ENCODE measurements around the gene FAM107B.
A peak's percentile ranks its signal among the peaks of the same experiment; 100 is the strongest.
"Not testable (repeated sequence)": the region's sequence is repeated elsewhere in the genome, so short reads cannot be mapped to it uniquely, and the experiment has no call there.

FAM107B gene

DNA sequence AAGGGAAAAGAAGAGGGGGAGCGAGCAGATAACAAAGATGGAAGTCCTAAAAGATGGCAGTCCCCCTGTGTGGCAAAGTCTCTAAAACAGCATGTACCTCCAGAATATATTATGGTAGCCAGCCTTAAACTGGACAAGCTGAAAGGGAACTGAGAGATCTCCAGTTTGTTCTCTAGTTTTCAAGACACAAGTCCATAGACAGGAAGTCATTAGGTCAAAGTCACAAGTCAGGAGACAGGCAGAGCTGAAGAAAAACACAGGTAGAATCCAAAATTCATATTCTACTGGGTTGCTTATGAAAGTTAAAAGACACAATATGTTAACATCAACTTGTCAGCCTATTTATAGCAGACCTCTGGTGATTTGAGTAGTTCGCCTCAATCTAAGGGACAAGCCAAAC is 38.7 kb downstream of the FAM107B start:
- no peak for DNase-seq (ENCODE audit: low spot score)

DNA sequence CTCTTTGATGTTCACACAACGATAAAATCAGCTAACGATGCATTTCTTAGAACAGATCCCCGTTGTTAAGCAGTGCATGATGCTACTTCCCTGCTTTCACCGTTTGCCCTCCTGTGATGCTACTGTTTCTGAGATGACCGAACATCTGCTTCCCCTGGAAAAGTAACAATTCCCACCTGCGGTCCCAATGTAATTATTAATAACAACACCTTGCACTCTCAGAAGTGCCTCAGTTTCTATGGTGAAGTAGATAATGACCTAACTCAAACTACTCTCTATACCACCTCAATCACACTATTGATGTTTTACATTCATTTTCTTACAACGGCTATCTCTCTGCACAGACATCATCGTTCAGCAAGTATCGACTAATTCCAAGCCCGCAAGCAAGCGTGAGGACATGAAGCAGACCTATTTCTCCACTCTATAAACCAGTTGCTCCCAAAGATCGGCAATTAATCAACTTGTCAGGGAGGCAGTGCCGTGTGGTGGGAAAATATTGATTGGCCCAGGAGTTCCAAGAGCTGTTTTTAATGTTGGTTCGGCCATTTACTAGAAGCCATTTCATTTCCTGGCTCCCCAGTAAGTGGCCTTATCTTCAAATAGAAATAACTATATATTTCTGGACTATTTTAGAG is 42.7 kb downstream of the FAM107B start:
- DNase-seq (ENCODE audit: low spot score) = no peak

DNA sequence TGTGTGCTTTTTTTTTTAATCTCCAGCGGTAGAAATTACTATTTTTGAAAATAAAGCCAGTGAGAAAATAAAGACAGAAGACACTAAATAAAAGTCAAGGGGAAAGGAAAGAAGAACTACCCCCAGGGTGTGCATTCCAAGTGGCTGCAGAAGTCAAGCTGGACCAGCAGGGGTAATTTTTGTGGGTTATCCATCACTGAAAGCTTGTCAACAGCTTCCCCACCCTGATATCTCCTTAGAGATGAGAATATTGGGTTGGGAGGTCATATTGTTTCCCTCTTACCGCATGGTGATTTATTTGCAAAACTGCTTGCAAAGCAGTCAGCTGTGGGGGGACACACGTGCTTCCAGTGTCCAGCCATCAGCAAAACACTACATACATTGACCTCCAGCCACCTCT is 46.4 kb downstream of the FAM107B start:
- DNase-seq (ENCODE audit: low spot score) = no peak

DNA sequence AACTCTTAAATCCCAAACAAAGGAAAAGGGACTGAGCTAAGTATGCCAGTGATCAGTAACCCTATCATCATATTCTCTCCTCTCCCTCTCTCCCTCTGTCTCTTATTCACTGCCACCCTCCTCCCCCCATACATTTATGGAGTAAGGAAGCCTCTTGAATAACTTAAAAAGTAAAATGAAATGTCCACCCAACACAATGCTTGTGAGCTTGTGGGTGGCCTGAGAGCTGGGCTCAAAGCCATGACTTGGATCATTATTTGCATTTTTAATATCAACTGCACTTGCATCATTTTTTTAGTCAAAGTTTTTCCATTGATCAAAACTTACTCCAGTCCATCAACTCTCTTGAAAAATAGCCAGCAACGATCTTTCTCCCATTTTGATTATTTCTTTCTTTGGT is 46.8 kb downstream of the FAM107B start:
- no peak for DNase-seq (ENCODE audit: low spot score)

DNA sequence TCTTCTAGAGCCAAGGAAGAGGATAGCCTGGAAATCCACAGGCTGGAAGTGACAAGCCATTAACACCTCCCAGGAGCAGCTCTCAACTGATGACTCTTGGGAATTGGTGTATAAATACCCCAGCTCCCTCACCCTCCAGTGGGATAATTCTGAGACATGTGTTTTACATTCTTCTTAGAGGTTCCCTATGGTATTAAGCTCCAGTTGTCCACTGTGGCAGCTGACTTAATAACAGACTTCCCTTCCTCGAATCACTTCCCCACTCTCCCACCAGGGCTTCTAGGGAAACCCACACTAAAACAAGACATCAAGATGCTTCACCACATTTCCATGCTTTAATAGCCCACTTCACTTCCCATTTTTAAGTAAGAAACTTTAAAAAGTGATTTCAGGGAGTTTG is 47.2 kb downstream of the FAM107B start:
- DNase-seq (ENCODE audit: low spot score) = no peak

DNA sequence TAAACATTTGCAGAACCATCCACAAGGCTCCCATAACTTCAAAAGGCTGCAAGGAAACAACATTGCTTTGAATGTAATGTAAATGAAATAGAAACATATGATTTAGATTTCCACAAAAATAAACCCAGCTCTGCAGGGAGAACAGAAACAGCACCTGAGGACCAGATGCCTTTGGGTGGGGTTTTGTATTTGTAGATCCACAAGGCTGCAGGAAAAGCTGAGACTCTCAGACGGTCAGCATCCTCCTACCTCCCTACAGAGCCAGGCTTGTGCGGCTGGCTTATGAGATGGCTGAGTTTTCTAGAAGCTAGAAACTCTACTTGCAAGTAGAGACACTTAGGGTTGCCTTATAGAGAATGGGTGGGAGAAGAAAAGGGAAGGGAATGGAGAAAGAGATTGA is 49.8 kb downstream of the FAM107B start:
- DNase-seq (ENCODE audit: low spot score) = no peak

DNA sequence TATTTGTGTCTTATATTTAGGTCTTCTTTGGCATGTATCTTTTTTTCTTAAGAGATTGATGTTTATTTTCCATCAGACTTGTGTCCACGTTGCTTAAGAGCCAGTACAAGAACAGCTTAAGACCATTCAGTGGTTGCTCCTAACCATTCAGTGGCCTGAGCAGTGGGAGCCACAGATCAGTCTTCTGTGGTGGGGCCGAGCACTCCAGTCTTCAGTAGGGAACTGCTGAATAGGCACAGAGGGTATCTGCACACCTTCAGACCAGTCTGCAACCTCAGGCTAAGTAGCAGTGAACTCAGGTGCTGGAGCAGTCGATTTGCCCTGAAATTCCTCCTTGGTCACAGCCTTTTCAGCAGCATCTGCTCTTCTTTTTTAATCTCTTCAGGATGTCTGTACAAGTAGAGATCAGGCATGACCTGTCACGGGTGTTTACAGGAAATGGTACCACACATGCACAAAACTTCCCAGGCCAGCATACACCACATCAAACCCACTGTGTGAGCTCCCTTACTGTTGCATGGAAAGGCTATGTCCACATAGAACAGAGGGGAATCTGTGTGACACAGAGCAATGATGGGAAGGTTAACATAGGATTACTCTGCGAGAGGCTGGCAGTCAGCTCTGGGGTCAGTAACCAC is 51.5 kb downstream of the FAM107B start:
- DNase-seq (ENCODE audit: low spot score) = no peak

DNA sequence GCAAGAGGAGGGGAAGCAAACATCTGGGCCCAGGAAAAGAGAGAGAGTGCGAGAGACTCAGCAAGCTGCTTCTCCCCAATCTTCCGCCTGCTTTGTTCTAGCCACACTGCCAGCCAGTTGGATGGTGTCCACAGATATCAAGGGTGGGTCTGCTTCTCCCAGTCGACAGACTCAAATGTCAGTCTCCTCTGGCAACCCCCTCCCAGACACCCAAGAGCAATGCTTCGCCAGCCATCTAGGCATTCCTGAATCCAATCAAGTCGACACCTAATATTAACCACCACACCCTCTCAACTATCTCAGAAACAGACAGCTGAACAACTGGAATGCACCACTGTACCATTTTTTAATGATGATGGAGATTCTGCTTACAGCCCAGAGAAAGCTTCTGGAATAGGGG is 57.1 kb downstream of the FAM107B start:
- no peak for DNase-seq (ENCODE audit: low spot score)

DNA sequence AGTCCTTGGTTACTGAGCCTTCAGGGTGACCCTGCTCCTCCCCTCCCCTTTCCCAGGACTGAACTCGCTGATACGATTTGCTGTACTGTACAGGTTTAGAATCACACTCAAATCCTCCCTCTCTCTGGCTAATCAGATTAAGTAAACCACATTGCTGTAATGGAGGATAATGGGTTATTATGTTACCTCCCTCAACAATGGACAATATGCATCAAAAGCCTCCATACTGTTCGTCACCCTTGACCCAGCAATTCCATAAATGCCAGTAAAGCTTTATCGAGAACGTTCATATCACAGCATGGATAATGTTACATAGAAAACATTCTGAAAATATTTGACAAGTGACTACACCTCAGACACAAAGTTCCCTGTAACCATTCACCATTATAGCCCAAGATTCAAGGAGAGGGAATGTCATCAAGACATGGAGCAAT is 61.7 kb downstream of the FAM107B start:
- no peak for DNase-seq (ENCODE audit: low spot score)

DNA sequence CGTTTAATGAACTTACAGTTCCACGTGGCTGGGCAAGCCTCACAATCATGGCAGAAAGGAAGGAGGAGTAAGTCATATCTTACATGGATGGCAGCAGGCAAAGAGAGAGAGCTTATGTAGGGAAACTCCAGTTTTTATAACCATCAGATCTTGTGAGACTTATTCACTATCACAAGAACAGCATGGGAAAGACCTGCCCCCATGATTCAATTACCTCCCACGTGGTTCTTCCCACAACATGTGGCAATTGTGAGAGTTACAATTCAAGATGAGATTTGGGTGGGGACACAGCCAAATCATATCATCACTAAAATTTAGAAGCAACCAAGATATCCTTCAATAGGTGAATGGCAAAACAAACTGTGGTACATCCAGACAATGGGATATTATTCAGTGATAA is 65.4 kb downstream of the FAM107B start:
- not testable (repeated sequence) for DNase-seq (ENCODE audit: low spot score)

DNA sequence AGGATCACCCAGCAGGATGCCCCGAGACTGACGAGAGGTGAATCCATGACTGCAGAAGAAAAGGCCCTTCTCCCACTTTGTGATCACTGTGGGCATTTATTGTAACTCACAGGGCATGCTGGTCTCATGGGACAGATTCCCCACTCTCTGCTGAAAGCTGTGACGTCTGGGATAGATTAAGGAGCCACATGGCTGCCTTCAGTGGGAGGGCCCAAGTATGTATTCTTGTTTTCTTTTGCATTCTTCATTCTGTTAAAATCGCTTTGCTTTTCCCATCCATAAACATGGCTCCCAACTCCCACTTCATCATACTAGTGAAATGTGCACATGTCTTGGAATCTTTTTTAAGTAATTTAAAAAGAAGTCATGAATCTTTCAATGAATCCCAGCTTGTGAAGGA is 67.2 kb downstream of the FAM107B start:
- peak; percentile 22 for DNase-seq (ENCODE audit: low spot score)

DNA sequence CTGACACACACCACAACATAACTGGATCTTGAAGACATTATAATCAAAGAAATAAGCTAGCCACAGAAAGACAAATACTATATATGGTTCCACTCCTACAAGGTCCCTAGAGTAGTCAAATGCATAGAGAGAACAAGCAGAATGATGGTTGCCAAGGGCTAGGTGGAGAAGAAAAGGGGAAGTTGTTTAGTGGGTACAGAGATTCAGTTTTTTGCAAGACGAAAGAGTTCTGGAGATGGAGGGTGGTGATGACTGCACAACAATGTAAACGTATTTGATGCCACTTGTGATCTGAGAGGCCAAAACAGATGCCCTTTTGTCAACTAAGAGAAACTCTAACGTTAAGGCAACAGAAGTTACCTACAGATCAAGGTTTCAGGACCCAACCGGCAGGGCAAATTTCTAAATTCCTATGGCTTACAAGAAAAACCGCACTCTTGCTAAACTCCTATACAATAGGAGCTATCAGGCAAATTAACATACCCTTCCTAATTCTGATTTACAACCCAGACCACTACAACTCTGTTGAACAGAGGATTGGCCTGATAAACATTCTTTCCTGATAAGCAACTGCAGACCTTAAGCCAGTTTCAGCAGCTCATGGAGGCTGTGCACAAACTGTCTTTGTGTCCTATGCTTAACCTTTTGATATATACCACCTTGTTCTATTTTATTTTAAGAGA is 69.0 kb downstream of the FAM107B start:
- no peak for DNase-seq (ENCODE audit: low spot score)

DNA sequence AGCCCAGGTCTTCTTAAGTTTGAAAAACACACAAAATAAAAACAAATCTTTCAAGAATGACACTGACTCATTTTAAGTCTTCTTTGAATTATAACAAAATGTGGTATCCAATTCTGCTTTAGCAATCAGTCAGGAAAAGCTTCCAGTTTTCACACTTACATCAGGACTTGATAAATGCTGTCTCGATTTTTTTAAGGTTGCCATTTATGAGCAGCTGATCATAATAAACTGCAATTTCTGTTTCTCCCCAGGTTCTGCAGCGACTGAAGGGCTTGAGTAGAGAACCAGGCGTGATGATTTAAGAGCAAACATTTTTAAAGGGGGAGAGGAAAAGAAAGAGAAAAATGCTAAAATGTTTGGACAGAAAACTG is 71.1 kb downstream of the FAM107B start:
- no peak for DNase-seq (ENCODE audit: low spot score)

DNA sequence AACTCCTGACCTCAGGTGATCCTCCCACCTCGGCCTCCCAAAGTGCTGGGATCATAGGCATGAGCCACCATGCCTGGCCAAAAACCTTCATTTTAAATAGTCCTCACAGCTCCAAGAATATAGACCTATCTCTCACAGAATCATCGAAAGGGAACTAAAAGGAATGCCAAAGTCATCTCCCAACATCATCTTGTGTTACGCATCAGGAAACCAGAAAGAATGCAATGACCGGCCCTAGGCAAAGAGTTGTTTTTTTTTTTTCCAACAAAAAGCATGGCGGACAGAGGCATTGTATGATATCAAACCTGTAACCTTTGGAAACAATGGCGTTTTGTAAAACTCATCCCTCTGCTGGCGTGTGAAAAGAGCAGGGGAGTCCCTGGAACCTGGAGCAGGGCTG is 73.2 kb downstream of the FAM107B start:
- no peak for DNase-seq (ENCODE audit: low spot score)

DNA sequence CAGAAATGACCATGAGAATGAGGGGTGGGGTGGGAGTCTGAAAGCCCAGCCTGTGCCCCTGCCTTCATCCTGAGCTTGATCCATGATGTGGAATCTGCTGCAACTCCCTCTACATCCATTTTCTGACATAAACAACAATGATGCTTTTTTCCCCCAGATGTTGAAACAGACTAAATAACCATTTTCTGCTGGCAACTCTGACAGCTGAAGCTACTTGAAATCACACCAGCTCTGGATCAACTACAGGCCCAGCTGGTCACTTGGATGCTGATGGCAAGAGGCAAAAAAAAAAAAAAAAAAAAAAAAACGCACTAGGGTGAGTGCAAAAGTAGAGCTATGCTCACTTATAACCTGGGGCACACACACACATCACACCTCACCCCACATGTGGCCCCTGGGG is 74.2 kb downstream of the FAM107B start:
- DNase-seq (ENCODE audit: low spot score) = no peak

DNA sequence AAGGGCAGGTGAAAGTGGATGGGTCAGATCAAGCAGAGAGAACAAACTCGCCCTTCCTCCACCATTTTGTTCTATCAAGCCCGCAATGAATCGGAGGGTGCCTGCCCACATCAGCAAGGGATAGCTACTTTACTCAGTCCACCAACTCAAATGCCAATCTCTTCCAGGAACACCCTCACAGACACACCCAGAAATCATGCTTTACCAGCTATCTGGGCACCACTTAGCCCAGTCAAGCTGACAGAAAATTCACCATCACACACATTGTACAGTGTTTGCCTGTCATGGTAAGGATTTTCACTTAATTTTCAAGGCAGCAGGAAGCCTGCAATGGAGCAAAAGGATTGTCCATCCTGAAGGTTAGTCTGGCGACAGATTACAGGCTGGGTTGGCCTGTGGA is 75.2 kb downstream of the FAM107B start:
- DNase-seq (ENCODE audit: low spot score) = no peak

DNA sequence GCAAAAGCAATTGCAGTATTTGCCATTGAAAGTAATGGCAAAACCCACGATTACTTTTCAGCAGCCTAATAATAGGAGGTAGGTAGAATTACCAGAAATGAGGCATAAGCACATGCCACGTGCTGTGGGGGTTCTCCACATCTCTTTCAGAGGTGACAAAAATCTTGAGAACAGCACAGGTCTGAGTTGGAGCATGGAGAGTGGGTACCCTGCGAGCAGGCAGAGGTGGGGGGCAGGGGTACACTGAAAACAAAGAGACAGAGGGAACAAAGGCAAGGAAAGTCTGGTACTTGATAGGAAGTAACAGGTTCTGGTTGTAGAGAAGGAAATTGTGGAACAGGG is 75.9 kb downstream of the FAM107B start:
- no peak for DNase-seq (ENCODE audit: low spot score)

DNA sequence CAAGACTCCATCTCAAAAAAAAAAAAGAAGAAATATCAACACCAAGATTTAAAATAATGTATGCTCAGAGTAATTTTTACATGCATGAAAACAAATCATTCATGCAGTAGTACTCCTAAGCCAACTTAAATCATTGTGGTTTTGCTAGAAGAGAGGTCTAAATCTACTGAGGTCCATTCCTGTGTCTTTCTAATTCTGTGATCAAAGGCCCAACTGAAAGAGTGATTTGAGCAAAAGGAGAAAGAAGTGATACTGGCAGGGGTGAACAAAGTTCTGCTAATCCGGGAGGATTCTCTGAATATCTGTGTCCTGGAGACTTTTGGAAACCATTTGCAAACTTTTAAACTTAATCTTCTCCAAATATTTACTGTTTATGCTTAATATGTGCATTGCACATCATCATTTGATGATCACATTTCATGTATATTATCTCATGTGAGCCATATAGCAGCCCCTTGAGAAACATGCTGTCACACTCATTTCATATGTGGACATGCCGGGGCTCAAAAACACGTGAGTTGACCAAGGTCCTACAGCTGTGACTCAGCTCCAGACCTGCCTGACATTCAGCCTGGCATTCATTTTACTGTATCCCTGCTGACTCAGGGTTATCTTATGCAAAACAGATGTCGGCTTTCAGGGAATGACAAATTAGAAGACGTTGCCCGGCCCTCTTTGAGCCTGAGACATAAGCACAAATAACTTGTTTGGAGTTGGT is 76.4 kb downstream of the FAM107B start:
- DNase-seq (ENCODE audit: low spot score) = peak; percentile 81

DNA sequence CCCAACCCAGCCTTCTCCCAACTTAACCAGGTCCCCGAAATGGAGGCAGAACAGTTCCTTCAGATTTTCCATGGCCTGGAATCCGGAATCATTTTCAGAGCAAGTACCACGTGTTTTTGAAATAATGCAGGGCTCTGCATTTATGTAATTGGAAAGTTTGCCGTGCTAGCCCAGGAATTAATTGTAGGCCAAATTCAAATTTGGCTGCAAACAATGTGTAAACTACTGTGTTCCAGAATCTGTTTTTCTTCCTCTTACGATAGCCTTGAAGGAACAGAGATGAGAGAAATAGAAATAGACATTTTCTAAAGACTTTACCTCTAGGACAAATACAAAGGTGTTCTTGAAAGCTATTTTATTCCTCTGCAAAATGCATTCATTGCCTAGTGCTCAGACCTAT is 77.4 kb downstream of the FAM107B start:
- no peak for DNase-seq (ENCODE audit: low spot score)

DNA sequence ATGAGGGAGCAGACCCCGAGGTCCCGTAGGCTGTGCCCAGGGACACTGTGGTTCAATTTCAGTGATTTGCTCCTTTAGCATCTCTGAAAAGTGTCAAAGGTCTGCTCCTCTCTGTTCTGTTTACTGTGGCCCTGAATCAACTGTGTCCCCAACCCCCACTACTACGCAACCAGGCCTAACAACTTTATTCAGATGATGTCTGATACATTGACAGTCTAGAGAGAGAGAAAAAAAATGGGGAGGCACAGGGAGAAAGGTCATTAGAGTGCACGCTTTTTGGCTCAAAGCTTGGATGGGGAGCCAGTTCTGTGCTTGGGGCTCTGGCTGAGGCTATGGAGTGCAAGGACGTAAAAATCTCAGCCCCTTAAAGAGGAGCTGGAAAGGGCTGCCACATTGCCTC is 77.9 kb downstream of the FAM107B start:
- no peak for DNase-seq (ENCODE audit: low spot score)

DNA sequence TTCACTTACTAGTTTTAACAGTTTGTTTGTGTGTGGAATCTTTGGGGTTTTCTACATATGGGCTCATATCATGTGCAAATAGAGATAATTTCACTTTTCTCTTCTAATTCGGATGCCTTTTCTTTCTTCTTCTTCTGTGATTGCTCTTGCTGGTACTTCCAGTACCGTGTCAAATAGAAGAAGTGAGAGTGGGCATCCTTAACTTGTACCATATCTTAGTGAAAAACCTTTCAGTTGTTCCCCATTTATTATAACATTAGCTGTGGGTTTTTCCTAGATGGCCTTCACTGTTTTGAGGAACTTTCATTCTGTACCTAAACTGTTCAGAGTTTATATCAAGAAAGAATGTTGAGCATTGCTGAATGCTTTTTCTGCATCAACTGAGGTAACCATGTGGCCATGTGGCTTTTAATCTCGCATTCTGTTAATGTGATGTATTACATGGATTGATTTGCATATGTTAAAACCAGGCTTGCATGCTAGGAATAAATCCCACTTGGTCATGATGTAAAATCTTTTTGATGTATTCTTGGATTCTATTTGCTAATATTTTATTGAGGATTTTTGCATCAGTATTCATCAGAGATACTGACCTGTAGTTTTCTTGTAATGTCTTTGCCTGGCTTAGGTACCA is 78.7 kb downstream of the FAM107B start:
- no peak for DNase-seq (ENCODE audit: low spot score)

DNA sequence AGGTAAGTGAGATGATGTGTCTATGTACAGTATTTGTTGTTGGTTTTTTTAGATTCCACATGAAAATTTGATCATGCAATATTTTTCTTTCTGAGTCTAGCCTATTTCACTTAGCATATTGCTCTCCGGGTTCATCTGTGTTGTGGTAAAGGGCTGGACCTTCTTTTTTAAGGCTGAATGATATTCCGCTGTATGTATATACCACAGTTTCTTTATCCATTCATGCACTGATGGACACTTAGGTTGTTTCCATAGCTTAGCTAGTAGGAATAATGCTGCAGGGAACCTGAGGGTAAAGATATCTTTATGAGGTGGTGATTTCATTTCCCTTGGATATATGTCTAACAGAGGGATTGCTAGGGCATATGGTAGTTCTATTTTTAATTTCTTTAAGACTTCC is 80.8 kb downstream of the FAM107B start:
- DNase-seq (ENCODE audit: low spot score) = no peak
